Colon (tissue), 2 donors: Measurements from ENCODE around the gene CCNDBP1.
"Not testable (repeated sequence)": the region's sequence is repeated elsewhere in the genome, so short reads cannot be mapped to it uniquely, and the experiment has no call there.

Experiments
- FAIRE-seq: peaks from 2 replicates; lab custom pipeline; 2012; peaks lifted over from hg19 to GRCh38; lab: Jason Lieb, UNC
- donor health status: control.
- donor health status: control.

Gene CCNDBP1

GRCh38 chr15:43215961-43216360 lies 30.8 kb downstream of the CCNDBP1 start:
- no peak for FAIRE-seq

GRCh38 chr15:43218908-43219706 lies 33.9 kb downstream of the CCNDBP1 start:
- FAIRE-seq: no peak

GRCh38 chr15:43219929-43220928 lies 35.0 kb downstream of the CCNDBP1 start:
- FAIRE-seq: no peak

GRCh38 chr15:43220991-43221403 lies 35.8 kb downstream of the CCNDBP1 start, which contains the start of gene EPB42:
Gene EPB42, minus strand, starts transcription at chr15:43221018. Its CDS starts 193 bp downstream, at chr15:43220825.
- no peak for FAIRE-seq

- no peak for FAIRE-seq
These were observed 36.2 kb downstream of the CCNDBP1 start for GRCh38 chr15:43221422-43221821.

GRCh38 chr15:43225201-43225949 lies 40.2 kb downstream of the CCNDBP1 start:
- FAIRE-seq: no peak

GRCh38 chr15:43225950-43226255 lies 40.7 kb downstream of the CCNDBP1 start:
- not testable (repeated sequence) for FAIRE-seq

- FAIRE-seq: no peak
These were observed 41.5 kb downstream of the CCNDBP1 start for GRCh38 chr15:43226436-43227305.

- FAIRE-seq: no peak
These were observed 44.8 kb downstream of the CCNDBP1 start for GRCh38 chr15:43229977-43230376.

- FAIRE-seq: no peak
These were observed 45.5 kb downstream of the CCNDBP1 start for GRCh38 chr15:43230640-43231115.

GRCh38 chr15:43232289-43232874 lies 47.2 kb downstream of the CCNDBP1 start:
- no peak for FAIRE-seq

GRCh38 chr15:43235536-43235935 lies 50.3 kb downstream of the CCNDBP1 start:
- FAIRE-seq: no peak

GRCh38 chr15:43237842-43238470 lies 52.8 kb downstream of the CCNDBP1 start:
- FAIRE-seq: no peak

GRCh38 chr15:43238671-43239131 lies 53.5 kb downstream of the CCNDBP1 start:
- no peak for FAIRE-seq

- no peak for FAIRE-seq
These were observed 54.7 kb downstream of the CCNDBP1 start for GRCh38 chr15:43239732-43240491.

- FAIRE-seq: no peak
These were observed 55.9 kb downstream of the CCNDBP1 start for GRCh38 chr15:43241100-43241499.

GRCh38 chr15:43242616-43243015 lies 57.4 kb downstream of the CCNDBP1 start:
- no peak for FAIRE-seq

GRCh38 chr15:43243020-43243645 lies 57.9 kb downstream of the CCNDBP1 start:
- FAIRE-seq: no peak

GRCh38 chr15:43244092-43244491 lies 58.9 kb downstream of the CCNDBP1 start:
- no peak for FAIRE-seq
